Measurements from ENCODE around the gene ARHGAP42.
"Not testable (repeated sequence)": the region's sequence is repeated elsewhere in the genome, so short reads cannot be mapped to it uniquely, and the experiment has no call there.

Gene ARHGAP42, protein sequence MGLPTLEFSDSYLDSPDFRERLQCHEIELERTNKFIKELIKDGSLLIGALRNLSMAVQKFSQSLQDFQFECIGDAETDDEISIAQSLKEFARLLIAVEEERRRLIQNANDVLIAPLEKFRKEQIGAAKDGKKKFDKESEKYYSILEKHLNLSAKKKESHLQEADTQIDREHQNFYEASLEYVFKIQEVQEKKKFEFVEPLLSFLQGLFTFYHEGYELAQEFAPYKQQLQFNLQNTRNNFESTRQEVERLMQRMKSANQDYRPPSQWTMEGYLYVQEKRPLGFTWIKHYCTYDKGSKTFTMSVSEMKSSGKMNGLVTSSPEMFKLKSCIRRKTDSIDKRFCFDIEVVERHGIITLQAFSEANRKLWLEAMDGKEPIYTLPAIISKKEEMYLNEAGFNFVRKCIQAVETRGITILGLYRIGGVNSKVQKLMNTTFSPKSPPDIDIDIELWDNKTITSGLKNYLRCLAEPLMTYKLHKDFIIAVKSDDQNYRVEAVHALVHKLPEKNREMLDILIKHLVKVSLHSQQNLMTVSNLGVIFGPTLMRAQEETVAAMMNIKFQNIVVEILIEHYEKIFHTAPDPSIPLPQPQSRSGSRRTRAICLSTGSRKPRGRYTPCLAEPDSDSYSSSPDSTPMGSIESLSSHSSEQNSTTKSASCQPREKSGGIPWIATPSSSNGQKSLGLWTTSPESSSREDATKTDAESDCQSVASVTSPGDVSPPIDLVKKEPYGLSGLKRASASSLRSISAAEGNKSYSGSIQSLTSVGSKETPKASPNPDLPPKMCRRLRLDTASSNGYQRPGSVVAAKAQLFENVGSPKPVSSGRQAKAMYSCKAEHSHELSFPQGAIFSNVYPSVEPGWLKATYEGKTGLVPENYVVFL

DNA sequence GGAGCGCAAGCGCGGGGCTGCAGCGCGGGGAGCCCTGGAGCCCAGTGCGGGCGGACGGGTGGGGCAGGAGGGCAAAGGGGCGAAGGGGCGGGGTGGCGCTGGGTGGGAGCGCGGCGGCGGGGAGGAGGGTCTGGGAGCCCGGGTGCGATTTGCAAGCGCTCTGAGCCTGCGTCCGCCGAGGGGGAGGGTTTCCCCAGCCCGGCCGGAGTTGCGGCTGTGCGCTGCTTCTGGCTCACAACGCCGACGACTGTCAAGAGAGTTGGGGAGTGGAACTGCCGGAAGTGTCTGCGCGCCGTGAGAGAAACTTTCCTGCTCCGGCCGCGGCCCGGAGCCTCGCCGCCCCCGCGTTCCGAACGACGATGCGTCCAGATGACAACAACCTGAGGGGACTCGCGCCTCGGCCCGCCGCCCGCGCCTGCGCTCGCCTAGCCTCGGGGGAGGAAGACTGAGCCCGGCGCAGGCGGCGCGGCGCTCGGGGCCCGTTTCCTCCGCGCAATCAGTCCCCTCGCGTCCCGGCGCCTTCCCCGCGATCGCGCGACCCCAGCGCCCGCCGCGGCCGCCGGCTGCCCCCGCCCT, at the start of gene ARHGAP42:
ARHGAP42 (plus strand) TSS at position 235 of the 576 bp plus-strand sequence. CDS start 391 bp downstream, outside the sequence.
- DNase-seq = peak; percentile 16

DNA sequence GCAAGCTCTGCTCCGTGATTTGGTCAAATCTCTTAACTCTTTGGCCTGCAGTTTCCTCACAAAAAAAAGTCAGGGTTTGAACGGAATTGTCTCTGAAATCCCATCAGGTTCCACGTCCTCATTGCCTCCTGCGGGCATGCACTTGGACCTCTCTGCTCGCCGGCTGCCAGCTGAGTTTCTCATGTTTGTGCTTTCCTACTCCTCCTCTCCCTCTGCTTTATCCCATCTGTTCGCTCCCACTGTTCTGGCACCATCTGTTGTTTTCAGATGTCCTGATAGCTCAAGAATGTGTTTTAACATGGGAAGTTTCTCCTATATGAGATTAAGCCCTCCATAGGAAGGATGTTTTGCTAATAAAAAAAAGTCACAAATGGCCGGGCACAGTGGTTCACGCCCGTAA, 49.4 kb upstream of the ARHGAP42 start:
- no peak for DNase-seq

DNA sequence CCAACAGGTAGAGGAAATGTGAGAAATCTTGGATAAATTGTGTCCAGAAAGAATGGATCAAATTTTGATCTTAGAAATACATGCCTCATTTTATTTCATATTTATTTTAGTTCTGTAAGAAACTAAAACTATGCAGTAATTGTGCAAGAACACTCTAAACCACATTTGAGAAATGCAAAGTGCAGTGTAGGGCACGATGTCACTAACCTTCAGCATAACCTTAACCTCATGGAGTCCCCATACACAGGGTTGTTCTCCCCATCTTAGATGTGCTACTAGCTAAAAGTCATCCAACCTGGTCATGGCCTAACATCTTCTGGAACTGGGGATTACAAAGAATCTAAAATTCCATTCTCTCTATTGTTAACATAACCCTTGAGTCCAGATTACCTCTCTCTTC, 48.4 kb upstream of the ARHGAP42 start:
- DNase-seq = no peak

DNA sequence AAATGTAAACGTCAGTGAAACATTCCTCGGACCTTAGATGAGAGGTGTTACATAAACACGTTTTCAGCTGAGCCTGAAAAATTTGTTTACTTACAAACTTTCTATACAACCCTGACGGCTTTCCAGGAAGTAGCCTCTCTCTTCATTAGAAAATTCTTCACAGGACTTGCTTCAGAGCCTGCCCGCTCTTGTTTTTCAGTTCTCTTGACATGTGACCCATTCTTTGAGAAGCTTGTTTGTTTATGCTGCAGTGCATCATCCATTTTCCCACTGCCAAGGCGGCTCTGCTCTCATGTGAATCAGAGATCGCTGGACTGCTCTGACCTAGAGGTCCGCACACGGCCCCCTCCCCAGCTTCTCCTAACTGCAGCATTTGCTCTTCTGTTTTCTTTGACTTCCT, 47.9 kb upstream of the ARHGAP42 start:
- DNase-seq = no peak

DNA sequence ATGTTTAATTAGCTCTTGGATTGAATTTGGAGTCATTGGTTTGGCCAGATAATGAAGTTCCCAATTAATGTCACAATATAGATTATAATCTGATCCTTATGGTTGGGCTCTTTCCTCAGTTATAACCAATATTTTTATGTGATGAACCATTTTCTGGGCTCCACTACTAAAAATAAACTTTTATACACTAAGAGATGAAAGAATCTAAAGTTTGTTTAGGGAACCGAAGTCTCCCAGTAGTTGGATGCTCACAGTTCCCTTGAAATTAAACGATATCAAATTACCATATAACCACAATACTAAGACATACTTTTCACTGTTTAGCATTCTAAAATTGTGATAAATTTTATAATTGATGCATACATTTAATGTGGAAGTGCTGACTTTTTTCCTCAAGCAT, 47.0 kb upstream of the ARHGAP42 start:
- no peak for DNase-seq

DNA sequence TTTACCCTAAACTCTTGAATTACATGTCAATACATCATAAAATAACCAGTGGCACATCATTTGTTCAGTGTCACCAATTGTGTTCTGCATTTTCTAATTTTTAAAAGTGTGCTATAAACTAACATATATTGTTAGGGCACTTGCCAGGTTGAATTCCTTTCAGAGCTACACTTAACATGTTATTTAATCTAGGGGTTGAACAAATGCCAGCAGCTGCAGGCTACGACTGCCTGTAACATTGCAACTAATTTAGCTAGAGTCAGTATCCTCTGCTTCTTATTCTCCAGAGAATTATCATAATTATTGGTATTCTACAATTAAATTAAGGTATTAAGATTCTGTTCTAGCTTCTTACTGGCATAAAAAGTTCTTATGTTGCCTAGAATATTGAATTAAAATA, 46.4 kb upstream of the ARHGAP42 start:
- no peak for DNase-seq

DNA sequence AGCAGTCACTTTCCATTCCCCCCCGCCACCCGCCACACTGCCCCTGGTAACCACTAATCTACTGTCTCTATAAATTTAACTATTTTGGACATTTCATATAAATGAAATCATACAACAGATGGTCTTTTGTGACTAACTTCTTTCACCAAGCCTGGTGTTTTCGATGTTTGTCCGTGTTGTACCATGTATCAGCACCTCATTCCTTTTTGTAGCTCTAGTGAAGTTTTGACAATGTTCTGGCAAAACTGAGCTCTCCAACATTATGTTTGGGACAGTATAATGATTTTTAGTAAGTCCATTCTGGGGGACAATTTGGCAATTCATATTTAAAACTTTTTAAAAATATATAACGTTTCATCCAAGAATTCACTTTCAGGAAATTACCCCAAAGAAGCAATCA, 45.6 kb upstream of the ARHGAP42 start:
- DNase-seq = no peak

DNA sequence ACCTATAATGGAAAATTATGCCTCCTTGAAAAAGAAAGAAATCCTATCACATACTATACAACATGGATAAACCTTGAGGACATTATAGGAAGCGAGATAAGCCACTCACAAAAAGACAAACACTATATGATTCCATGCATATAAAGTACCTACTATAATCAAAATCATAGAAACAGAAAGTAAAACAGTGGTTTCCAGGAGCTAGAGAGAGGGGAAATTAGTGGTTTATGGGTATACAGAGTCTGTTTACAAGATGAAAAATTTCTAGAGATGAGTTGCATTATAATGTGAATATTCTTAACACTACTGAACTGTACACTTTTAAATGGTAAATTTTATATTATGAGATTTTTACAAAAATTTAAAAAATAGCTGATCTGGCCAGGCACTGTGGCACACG, 40.5 kb upstream of the ARHGAP42 start:
- no peak for DNase-seq

DNA sequence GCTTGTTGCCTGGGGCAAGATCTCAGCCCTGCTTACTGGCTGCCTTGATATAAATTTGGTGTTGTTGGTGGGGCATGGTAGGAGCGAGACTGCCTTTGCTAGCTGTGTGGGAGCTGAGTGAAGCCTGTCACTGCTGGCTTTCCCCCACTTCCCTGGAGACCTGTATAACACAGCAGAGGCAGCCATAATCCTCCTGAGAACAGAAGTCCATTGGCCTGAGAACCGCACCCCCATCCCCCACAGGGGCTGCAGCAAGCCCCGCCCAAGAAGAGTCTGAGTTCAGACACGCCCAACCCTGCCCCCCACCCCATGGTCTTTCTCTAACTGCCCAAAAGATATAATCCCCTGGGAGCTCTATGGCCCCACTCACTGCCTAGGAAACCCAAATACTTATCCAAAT, 39.2 kb upstream of the ARHGAP42 start:
- no peak for DNase-seq

DNA sequence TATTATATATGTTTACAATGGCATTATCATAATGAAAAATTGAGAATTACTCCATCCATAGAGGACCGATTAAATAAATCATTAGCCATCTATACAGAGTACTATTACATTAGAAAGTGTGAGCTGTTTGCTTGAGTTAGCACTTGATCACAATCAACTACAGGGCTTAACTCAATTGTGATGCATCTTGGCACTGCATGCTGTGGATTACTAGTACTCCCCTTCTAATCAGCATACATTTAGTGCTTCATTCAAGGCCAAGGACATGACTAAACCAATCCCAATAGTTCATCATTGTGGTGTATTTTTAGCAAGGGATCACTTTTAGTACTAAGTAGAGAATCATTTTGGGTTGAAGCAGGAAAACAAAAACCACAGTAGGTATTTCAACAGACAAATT, 23.5 kb upstream of the ARHGAP42 start:
- DNase-seq = no peak

DNA sequence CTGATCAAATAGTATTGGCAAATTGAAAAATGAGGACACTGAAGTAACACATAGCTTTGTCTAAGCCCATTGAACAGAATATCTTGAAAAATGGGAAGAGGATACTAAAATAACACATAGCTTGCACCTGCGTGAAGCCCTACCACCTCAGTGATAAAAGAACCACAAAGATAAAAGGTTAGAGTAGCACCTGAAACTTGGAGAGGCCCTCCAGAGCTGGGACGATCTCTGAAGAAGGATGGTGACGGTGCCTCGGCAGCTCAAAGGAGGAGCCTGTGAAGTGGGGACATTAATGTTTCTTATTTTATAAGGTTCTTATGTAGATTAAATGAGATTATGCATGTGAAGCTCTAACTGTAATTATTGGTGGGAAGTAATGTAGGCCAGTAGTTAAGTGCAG, 23.1 kb upstream of the ARHGAP42 start:
- DNase-seq = no peak

DNA sequence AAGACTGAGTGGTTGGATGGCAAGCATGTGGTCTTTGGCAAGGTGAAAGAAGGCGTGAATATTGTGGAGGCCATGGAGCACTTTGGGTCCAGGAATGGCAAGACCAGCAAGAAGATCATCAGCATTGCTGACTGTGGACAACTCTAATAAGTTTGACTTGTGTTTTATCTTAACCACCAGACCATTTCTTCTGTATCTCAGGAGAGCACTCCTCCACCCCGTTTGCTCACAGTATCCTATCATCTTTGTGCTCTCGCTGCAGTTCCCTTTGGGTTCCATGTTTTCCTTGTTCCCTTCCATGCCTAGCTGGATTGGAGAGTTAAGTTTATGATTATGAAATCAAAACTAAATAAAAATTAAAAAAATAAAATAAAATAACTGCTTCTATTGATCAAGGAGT, 20.3 kb upstream of the ARHGAP42 start:
- not testable (repeated sequence) for DNase-seq

DNA sequence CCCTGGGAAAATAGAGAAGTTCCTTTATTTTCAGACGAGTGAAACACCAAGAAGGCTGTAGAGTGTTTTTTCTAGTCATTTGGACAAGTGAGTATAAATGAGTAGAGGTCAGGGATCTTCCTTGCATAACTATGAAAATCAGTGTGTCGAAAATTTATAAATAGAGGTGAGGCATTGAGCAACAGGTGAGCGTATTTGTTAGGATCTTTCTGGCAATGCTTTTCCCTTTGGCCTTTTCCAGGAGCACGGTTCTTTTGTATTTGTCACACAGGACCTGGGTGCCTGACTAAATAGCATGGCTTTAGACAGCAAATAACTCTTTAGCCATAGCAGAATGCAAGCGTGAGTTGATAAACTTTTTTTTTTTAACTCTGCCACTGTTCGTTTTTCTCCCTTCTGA, 19.6 kb upstream of the ARHGAP42 start:
- no peak for DNase-seq

DNA sequence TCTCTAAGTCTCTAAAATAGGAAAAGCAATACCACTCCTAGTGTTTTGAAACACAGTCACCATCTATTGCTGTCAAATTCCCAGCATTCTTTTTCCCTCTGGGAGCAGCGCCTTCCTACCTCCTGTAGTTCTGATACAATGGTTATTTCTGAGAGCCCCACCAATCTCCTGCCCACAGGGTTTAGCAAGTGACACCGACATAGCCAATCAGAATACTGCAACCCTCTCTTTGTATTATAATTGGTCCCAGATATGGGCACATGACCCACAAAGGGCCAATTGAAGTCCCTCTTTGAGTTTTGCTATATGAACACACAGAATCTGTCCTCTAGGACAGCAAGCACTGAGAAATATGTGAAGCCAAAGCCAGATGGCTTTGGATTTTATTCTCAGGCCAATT, 16.9 kb upstream of the ARHGAP42 start:
- no peak for DNase-seq

DNA sequence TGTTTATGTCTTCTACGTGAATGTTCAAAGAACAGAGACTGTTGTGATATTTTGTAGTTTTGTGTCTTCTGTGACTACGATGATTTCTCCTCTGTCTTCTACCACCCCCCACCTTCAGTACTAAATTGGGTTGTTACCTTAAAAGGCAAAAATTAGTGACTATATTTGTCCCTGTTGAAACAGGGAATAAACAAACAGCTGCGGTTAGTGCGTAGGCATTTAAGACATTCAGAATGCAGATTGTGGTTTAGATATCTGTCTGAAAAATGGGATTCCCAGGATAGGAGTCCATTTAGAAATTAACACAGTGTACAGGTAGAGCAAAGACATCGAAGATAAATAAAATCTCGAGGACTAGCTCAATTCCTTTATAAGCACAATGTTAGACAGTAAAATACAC, 15.6 kb upstream of the ARHGAP42 start:
- no peak for DNase-seq

DNA sequence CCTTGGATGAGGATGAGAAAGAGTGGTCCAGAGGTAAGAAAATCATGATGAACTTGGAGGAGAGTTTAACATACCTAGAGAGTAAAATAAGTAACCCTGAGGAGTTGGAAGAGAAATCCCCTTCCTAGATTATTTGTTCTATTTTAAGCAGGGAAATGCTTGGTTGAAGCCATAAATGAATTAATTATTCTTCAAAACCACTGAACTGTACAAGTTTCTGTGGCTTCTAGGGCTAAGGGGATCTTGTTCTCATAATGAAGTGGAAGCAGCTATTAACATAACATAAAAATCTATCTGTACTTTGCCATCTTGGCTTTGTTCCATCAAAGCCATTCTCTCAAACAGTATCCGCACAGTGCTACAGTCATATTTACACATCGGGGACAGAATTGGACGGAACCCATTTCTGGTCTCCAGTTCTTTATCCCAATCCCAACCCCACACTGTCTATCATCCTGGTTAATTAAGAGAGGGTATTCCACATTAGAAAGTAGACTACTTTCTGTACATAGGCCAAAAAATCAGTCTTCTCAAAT, 14.5 kb upstream of the ARHGAP42 start:
- DNase-seq = no peak

DNA sequence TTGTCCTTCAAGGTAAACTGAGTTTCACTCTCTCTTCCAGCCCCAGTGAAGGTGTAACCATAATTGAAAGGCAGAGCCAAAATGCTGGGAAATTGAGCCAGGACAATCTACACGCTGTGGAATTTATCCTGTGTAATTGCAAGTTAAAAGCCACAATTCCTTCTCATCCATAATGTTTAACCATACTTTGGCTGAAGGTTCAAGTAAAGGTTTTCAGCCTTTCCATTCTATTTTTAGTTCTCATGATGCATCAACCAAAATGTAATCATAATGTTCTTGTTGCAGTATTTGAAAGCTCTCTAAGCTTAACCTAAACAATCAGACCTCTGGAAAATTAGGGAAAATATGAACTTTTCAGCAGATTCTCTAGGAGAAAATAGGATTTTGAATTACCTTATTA, 14.0 kb upstream of the ARHGAP42 start:
- no peak for DNase-seq

DNA sequence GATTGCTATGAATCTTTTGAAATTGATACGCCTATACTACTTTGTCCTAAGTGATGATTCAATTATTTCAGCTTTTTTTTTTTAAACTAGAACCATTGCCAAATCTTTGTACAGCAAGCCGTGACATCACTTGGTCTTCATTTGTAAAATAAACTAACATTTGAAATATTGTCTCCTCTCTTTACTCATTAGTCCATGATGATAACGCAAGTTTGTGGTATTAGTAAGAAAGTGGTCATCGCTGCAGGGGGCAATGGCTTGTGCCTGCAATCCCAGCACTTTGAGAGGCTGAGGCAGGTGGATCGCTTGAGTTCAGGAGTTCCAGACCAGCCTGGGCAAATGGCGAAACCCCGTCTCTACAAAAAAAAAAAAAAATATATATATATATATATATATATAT, 12.9 kb upstream of the ARHGAP42 start:
- no peak for DNase-seq

DNA sequence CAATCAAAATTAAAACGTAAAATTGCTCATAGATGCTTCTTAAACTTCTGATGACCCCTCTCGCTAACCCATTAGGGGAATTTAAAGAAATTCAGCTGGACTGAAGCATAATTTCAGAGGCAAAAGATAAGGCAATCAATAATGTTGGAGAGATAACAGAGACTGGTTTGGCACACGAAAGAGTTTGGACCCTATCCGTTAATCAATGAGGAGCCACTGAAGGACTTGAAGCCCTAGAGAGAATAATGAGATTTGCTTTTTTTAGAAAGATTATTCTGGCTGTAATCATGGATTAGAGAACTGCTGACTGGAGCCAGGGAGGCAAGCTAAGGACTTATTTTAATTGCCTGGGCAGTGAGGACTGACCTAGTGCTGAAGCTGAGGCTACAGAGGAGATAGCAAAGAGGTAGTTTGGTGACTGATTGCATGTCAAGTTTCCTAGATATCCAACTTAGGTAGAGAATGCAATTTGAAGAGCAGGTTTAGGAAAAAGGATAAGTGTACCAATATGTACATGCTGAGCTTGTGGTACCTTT, 11.9 kb upstream of the ARHGAP42 start:
- DNase-seq = no peak

DNA sequence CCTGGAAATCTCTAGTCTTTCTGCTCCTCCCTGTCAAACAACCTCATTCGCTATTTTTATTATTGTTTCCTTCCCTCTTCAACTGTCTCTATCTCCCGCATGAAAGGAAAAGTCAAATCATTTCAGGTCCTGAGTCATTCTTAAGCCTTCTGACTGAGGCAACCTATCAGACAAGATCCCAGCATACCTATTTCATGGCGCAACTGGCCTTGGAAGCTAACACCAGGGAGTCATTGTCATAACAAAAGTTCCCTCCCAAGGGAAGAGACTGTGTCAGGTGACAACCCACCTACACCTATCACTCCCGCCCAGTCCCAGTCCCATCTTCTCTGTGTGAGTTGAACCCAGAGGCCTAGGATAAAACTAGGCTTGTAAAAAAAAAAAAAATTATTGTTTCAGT, 10.2 kb upstream of the ARHGAP42 start:
- no peak for DNase-seq

DNA sequence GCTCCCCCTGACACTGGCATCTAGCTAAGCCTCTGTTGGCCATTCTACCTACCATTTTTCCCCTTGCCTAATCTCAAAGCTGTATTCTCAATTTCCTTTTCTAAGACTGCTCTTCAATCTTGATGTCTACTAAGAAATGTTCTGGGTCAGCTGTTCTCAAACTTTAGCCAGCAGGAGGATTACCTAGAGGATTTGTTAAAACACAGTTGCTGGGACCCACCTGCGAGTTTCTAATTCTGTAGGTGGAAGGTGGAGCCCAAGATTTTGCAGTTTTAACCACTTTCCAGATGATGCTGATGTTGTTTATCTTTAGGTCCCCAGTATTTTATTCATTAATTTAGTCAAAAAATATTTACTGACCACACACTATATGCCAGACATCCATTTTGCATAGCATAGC, 9.3 kb upstream of the ARHGAP42 start:
- no peak for DNase-seq

DNA sequence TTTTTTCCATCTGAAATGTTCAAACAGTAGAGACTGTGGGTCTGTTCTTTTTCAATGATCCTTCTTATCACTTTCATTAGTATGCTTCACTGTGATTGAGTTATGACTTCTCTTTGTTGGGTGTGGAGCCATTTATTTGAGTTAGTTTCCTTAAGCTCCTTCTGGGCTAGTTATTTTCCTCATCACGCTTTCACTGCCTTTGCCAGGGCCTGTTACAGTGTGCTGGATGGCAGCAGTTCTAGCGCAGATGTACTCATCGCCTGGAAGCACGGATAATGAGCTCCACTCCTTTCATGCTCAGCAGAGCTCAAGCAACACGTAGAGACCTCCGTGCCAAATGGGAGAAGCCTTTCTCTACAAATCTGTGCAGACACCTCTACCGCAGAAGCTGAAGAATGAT, 7.0 kb upstream of the ARHGAP42 start:
- no peak for DNase-seq

DNA sequence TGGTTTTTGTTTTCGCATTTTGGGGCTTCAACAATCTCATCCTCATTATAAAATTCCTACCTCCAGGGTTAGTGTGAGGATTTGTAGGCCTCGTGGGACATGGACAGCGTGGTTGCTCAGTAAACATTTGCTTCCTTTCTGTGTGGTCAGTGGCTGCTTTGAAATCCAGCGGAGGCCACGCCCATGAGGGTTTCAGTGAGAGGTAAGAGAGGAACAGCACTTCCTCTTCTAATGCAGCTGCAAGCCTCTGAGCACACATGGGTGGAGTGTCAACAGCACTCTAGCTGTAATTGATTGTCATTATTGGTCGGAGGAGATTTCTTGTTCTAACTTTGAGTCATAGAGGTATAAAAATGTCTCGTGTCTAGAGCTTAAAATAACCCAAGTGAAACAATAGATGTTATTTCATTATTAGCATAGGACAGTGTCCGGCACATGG, 6.0 kb upstream of the ARHGAP42 start:
- DNase-seq = no peak

All from activated T-cell treated with anti-CD3 and anti-CD28 coated beads, Interleukin-2, amount 50 U/mL, for 1 hour (primary cell).